Mesodermal cell (in vitro differentiated cells): ENCODE results near the gene PDE8B.

Experiments
- H3K27ac ChIP-seq: 2 replicates; pipeline ENCODE4 v1.7.0; 2013; ENCODE audit warnings: mild to moderate bottlenecking, low read depth, low read length, moderate library complexity; ENCODE audit not compliant: severe bottlenecking
- H3K36me3 ChIP-seq: 2 replicates; pipeline ENCODE4 v1.7.1; 2013; ENCODE audit warnings: mild to moderate bottlenecking, low read length, moderate library complexity; ENCODE audit not compliant: control insufficient read depth, insufficient read depth
- H3K4me1 ChIP-seq: one replicate; pipeline ENCODE4 v1.7.1; 2013; ENCODE audit warnings: mild to moderate bottlenecking, low read length; ENCODE audit not compliant: insufficient read depth, control insufficient read depth, poor library complexity, severe bottlenecking
- H3K4me3 ChIP-seq: 2 replicates; pipeline ENCODE4 v1.7.0; 2013; ENCODE audit warnings: low read length, control low read depth, mild to moderate bottlenecking; ENCODE audit not compliant: insufficient read depth, poor library complexity, severe bottlenecking; ENCODE audit errors: extremely low read depth
- H3K9me3 ChIP-seq: 2 replicates; pipeline ENCODE4 v1.7.1; 2013; ENCODE audit warnings: mild to moderate bottlenecking, low read length, moderate library complexity; ENCODE audit not compliant: control insufficient read depth
- WGBS, 2 experiments: methylation state at CpG; one replicate each; pipeline ENCODE4 v1.1.5; 2013; ENCODE audit warnings: missing lambda C conversion rate in 2 of 2; ENCODE audit not compliant: insufficient coverage in 2 of 2; 5-methylcytosine and 5-hydroxymethylcytosine counted together

The PDE8B gene

DNA sequence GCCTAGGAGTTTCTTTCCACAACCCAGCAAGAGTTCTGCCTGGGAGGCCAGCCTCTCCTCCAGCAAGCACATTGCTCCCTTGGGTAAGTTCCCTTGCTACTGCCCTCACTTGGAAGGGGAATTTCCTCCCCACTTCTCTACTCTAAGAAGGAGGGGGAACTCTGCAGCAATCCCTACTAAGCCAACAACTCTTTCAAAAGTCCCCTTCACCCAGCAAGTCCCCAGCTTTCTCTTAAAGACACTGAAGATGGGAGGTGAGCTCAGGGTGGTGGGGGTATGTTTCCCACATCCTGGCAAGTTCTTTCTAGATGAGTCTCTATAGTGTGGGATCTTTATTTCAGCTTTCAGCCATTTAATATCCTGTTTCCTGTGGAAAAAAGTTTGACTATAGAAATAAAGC, 49.0 kb downstream of the PDE8B start:
- H3K4me1 ChIP-seq, result no peaks in the 10 kb centered on the region
- H3K4me3 ChIP-seq, result no peak overlapping the region
- no peak overlapping the region for H3K27ac ChIP-seq
- H3K9me3 ChIP-seq, result no peaks in the 10 kb centered on the region
- no peaks in the 10 kb centered on the region for H3K36me3 ChIP-seq

- no peaks in the 10 kb centered on the region for H3K36me3 ChIP-seq
- no peaks in the 10 kb centered on the region for H3K4me1 ChIP-seq
- no peak overlapping the region for H3K27ac ChIP-seq
- WGBS, 2 experiments, result 83% methylated on average over 1 of the region's 1 CpG; no CpG with 5 or more reads in 1 of the 2 experiments
- H3K4me3 ChIP-seq, result no peak overlapping the region
- H3K9me3 ChIP-seq, result no peaks in the 10 kb centered on the region
Observed at GRCh38 chr5:77262697-77263096, 52.2 kb downstream of the PDE8B start.

DNA sequence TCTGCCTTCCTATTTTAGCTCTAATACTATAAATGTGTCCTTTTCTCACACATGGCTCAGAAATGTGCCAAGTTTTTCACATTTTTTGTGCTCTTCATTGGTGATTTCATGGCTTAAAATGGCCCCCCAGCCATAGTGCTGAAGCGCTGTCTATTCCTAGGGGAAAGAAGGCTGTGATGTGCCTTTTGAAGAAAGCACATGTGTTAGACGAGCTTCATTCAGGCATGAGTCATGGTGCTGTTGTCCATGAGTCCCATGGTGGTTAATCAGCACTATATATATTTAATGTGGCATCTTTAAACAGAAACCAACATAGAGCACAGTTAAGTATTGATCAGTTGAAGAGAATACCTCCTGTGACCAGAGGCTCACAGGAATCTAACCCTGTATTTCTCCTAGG, 55.8 kb downstream of the PDE8B start:
- no peak overlapping the region for H3K27ac ChIP-seq

DNA sequence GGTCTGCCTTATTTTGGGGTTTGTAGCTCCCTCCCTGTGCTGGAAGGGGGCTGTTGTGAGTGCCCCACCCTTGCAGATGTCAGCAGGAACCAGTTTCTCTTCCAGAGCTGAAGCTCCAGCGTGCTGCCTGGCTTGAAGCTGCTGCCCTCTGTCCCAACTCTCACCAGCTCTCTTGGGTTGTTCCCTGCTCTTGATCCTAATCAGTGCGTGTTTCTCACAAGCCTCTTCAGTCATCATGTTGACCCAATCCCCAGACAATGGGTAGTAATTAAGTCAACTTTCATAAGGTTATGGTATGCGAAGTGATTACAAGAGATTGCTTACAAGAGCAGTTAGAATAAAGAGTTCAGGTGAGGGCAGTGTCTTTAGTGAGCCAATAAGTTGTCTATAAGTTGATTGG, 57.0 kb downstream of the PDE8B start:
- Histone ChIP-seq H3K27ac (no peak overlapping the region), H3K4me1 (no peaks in the 10 kb centered on the region), H3K36me3 (no peaks in the 10 kb centered on the region), H3K9me3 (no peaks in the 10 kb centered on the region), H3K4me3 (no peak overlapping the region)
- WGBS, 2 experiments, result 85 to 94% methylated on average over 3 of the region's 3 CpGs

More for the DNA sequence above, 55.8 kb downstream of the PDE8B start:
- Histone ChIP-seq H3K36me3 (no peaks in the 10 kb centered on the region), H3K9me3 (no peaks in the 10 kb centered on the region), H3K4me1 (no peaks in the 10 kb centered on the region), H3K4me3 (no peak overlapping the region)
- 100% methylated on average over 1 of the region's 2 CpGs for WGBS, 2 experiments

DNA sequence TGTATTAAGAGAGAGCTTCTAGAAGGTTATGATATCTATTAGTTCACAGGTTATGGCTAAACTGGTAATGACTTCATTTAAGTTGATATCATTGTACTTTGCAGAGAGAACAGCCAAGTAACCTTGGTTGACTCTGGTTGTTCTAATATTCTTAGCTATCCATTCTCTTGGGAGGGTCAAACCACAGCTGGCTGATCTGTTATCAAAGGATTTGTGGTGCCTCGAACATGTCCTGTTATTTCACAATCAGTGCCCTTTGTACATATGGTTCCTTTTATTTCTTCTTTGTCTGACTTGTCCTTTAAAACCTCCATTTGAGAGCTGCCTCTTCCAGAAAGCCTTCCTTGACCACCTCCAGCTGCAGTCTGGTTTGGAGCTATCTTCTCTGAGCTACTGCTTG, 61.7 kb downstream of the PDE8B start:
- H3K27ac ChIP-seq, result no peak overlapping the region
- no peaks in the 10 kb centered on the region for H3K9me3 ChIP-seq
- no peaks in the 10 kb centered on the region for H3K4me1 ChIP-seq
- no peak overlapping the region for H3K4me3 ChIP-seq
- 86 to 100% methylated on average over 1 of the region's 1 CpG for WGBS, 2 experiments
- H3K36me3 ChIP-seq, result no peaks in the 10 kb centered on the region

DNA sequence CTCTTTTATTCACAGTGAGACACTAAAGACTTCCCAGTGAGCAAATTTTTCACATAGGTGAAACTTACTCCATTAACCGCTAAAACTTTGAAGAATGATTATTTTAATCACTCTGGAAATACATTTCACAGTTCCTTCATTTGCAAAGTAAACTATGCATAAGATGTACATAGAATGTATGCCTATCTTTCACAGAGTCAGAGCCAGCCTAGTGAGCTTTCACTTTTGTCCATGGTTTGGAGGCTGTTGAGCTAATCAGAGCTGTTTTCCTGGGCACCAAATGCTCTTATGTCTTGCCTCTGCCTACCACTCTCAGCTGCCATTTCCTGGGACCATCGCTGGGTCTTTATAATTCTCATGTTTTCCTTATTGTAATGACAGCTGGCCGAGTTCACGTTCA, 67.3 kb downstream of the PDE8B start:
- 87 to 93% methylated on average over 3 of the region's 4 CpGs for WGBS, 2 experiments
- no peak overlapping the region for H3K27ac ChIP-seq
- no peaks in the 10 kb centered on the region for H3K36me3 ChIP-seq
- no peaks in the 10 kb centered on the region for H3K9me3 ChIP-seq
- H3K4me3 ChIP-seq, result no peak overlapping the region
- no peaks in the 10 kb centered on the region for H3K4me1 ChIP-seq

DNA sequence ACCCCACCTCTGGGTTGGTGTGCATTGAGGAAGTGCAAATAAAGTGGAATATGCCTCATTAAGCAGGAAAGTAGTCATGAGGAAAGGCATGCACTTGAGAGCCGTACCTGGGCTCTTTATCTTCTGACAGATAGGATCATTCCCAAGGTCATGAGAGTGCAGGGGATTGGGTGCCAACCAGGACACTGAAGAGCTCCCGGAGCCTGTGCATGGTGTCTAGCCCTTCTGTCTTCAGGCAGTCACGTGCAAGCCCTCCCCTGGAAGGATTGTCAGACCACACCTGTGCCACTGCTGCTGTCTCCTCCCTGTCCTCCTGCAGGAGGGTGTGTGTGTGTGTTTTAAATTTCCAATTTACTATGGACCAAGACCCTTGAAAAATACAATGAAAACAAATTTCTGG, 69.6 kb downstream of the PDE8B start:
- H3K27ac ChIP-seq, result no peak overlapping the region
- no peak overlapping the region for H3K4me3 ChIP-seq
- H3K4me1 ChIP-seq, result no peaks in the 10 kb centered on the region
- H3K9me3 ChIP-seq, result no peaks in the 10 kb centered on the region
- 67 to 100% methylated on average over 1 to 2 of the region's 3 CpGs for WGBS, 2 experiments
- H3K36me3 ChIP-seq, result no peaks in the 10 kb centered on the region

DNA sequence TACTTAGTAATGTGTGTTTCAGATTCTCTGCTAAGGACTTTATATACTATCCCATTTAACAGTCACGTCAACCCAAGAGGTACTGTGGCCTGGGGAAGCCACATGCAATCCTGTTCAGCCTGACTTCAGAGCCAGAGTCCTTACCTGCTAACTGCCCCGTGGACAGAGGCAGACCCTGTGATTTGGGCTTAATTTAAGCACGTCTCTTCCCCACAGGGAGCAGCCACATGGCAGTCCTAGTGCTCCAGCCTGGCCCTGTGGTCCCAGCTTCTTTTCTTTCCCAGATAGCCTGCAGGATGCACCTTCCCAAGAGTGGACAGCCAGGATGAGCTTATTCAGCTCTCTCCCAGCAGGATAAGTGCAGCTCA, 71.5 kb downstream of the PDE8B start:
- Histone ChIP-seq H3K36me3 (no peaks in the 10 kb centered on the region), H3K4me1 (no peaks in the 10 kb centered on the region), H3K4me3 (no peak overlapping the region), H3K27ac (no peak overlapping the region), H3K9me3 (no peaks in the 10 kb centered on the region)
- WGBS, 2 experiments, result 89 to 100% methylated on average over 3 of the region's 3 CpGs

DNA sequence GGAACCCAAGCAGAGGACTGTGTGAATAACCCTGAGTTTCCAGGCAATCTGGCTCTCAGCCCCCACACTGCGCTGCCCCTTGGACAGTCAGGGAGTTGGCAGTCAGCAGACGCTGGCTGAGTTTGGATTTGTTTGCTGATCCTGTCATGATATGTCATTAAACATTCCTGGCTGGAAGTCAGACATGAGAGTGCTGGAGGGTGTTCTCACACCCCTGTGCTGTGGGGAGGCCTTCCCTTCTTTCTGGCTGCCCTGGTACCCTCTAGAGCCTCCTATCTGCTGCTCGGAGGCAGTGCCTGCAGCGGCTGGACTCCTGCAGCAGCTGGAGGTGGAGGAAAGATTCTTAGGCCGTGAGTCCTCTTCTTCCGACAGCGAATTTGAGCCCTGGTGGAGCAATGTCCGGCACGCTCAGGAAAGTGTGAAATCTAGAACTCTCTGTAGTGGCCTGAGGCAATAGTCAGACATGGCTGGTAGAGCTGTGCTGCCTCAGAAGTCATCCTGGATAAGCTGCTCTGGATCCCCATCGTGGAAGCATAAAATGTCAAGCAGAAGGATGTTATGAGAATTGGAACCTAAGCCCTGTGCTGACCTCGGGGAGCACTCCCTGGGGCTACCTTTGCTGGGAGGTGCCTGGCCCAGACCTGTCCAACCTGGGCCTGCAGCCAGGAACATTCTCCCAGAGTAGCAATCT, 72.0 kb downstream of the PDE8B start:
- Histone ChIP-seq H3K36me3 (no peaks in the 10 kb centered on the region), H3K4me1 (no peaks in the 10 kb centered on the region), H3K4me3 (no peak overlapping the region), H3K9me3 (no peaks in the 10 kb centered on the region), H3K27ac (no peak overlapping the region)
- 87 to 89% methylated on average over 8 to 9 of the region's 11 CpGs for WGBS, 2 experiments

DNA sequence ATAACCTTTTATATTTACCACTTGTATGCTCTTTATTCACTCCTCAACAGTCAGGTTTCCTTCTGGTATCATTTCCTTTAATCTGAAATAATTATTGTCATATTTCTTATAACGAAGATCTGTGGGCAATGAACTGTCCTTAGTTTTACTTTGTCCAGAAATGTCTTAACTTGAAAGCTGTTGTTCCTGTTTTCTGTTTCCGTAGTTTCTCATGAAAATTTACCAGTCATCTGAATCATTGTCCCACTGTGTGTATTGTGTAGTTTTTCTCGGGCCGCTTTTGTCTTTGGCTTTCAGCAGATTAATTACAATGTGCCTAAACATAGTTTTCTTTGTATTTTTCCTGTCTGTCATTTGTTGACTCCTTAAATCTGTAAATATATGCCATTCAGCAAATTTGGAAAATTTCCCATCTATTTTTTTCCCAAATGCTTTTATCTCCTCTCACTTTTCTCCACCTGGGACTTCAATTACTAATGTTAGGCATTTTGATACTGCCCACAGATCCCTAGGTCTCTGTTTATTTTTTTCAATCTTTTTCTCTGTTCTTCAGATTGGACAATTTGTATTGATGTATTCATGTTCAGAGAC, 74.9 kb downstream of the PDE8B start:
- WGBS, 2 experiments, result 50 to 93% methylated on average over 1 to 2 of the region's 4 CpGs
- H3K4me3 ChIP-seq, result no peak overlapping the region
- no peaks in the 10 kb centered on the region for H3K4me1 ChIP-seq
- H3K36me3 ChIP-seq, result no peaks in the 10 kb centered on the region
- no peaks in the 10 kb centered on the region for H3K9me3 ChIP-seq
- H3K27ac ChIP-seq, result no peak overlapping the region

GRCh38 chr5:77292026-77292757, 81.7 kb downstream of the PDE8B start:
- 100% methylated on average over 1 of the region's 3 CpGs for WGBS, 2 experiments
- Histone ChIP-seq H3K27ac (no peak overlapping the region), H3K4me1 (peaks cover 6% of the 10 kb centered on the region), H3K9me3 (no peaks in the 10 kb centered on the region), H3K4me3 (no peak overlapping the region), H3K36me3 (no peaks in the 10 kb centered on the region)
